GM18867 (cell line): ENCODE data around the gene DRAP1.

Source experiments
- ATAC-seq: cut with Tn5 transposase; IDR thresholded peaks from one replicate; pipeline ENCODE4 v1.9.1; 2021; ENCODE audit warnings: mild to moderate bottlenecking, moderate library complexity; ENCODE audit not compliant: unreplicated experiment

Gene DRAP1

DNA sequence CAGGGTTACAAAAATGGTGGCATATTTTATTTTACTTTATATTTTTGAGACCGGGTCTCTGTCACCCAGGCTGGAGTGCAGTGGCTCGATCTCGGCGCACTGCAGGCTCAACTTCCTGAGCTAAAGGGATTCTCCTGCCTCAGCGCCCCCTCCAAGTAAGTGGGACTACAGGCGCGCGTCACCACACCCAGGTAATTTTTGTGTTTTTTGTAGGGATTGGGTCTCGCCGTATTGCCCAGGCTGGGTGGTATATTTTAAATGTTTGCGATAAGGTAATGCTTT lies 18.4 kb upstream of the DRAP1 start:
- no peak for ATAC-seq

DNA sequence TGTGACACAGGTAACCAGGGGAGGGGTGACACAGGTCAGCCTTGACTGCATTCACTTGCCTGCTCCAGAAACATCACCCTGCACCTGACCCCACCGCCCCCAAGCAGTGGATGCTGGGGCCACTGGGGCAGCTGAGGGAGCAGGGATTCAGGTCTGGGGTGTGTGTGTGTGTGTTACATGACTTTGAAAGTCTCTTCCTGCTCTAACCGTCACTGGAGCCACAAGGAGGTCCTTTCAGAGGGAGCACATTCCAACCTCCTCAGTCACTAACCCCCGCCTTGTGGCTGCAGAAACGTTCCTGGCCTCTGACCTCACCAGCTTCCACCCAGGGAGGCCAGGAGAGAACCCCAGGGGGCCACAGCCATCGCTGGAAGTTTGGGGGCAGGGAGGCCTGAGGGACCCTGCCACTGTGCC lies 16.2 kb upstream of the DRAP1 start:
- no peak for ATAC-seq

DNA sequence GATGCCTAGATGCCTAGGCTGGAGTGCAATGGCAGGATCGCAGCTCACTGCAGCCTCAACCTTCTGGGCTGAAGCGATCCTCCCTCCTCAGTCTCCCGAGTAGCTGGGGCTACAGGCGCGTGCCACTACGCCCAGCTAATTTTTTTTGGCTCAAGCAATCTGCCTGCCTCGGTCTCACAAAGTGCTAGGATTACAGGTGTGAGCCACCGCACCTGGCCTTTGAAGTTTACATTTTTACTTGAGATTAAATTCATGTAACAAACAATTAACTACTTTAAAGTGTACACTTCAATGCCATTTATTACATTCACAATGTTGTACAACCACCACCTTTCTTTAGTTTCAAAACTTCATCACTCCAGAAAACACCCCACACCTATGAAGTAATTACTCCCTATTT lies 15.5 kb upstream of the DRAP1 start:
- ATAC-seq = no peak

DNA sequence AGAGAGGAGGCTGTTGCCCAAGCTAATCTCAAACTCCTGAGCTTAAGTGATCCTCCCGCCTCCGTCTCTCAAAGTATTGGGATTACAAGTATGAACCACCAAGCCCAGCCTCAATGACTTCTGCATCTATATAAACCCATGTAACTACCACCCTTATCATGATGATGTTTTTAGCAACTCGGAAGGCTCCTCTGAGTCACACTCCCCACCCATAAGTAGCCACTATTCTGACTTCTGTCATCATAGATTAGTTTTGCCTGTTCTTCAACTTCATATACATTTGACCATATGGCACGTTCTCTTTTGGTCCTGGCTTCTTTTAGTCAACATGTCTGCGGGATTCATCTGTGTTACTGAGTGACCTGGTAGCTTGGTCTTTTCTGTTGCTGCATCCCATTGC lies 12.6 kb upstream of the DRAP1 start:
- ATAC-seq = no peak

DNA sequence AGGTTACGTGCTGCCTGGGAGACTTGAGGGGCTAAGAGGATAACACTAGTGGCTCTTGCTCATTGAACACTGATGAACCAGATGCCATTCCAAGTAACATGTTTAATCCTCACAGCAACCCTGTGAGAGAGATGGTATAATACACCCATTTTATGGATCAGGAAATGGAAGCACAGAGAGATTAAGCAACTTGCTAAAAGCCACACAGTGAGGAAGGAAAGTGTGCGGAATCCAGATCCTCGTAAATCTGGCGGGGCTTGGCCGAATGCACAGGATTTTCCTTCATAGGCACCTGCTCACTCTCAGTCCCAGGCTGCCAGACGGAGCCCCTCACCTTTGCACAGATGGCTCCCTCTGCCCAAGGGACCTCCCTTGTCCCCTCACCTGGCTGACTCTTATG lies 11.3 kb upstream of the DRAP1 start:
- no peak for ATAC-seq

DNA sequence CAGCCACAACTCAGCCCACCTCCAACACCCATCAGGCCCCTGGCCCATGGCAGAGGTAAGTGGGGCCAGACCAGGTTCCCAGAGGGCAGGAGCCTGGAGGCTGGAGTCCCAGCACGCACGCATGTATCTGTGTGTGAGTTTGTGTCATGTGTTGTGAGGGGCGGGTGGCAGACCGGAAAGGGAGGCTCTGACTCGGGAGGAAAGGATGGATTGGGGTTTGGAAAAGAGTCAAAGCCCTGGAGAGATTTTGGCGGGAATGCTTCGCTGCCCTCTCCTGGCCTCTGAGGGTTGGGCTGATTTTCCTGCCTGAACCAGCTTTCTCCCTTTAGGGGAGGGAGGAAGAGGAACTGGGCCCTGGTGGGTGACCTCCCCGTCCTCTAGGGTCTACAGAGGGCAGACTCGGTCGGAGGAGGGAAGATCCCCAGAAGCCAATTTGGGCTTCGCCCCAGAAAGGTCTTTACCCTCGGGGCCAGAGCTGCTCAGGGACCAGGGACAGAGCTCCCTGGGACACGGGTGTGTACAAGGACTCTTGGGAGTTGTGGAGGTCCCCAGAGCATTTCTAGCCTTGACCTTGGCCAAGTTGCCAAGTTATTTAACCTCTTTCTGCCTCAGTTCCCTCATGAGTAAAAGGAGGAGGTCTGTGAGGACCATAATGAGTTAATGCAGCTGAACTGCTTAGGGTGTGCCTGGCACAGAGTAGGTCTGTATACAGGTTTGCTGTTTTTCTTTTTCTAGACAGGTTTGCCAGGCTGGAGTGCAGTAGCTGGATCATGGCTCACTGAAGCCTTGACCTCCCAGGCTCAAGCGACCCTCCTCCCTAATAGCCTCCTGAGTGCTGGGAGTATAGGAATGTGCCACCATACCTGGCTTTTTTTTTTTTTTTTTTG lies 7.3 kb upstream of the DRAP1 start:
- no peak for ATAC-seq

DNA sequence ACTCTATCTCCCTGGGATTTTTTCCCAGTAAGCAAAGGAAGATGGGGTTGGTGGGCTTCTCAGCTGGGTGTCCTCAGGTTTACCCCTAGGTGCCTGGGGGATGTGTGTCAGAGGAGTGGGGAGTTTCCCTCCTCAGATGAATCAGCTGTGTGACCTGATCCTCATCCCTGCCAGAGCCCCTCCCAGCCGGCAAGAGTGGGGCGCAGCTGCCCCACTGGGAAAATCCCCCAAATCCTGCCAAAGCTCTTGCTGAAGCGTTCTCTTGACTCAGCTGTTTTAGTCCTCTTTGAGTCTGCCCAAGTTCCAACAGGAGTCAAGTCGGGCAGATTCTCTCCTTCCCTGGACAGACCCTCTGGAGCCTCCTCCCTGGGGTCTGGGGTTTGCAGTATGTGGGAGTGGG lies 6.4 kb upstream of the DRAP1 start:
- ATAC-seq = no peak

DNA sequence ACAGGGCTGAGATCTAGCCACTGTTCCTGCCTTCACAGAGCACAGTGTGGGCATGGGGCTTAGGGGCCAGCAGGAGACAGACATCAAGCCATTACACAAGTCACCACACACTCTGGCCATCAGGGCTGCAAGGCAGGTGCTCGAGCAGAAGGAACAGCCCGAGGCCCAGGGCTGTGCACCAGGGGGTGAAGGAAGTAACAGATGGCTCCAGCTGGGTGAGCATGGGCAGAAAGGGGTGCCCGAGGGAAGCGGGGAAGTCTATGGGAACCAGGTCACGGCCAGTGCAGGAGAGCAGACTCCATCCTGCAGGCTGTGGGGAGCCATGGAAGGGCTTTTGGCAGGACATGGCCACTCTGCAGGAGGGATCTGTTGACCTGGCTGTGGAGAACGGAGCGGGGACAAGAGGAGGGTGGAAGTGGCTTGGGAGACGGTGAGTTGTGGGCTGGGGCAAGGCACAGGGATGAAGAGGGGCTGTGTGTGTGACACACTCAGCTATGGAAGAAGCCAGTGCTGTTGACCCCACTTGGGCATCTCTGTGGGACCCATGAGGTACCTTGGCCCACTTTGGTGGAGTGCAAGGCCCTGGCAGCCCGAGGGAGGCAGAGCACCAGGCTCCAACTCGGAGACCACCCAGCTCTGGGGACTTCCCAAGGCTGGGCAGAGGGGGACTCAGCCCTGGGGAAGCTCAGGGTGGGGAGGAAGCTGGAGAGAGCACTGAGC lies 4.0 kb upstream of the DRAP1 start:
- ATAC-seq = no peak

DNA sequence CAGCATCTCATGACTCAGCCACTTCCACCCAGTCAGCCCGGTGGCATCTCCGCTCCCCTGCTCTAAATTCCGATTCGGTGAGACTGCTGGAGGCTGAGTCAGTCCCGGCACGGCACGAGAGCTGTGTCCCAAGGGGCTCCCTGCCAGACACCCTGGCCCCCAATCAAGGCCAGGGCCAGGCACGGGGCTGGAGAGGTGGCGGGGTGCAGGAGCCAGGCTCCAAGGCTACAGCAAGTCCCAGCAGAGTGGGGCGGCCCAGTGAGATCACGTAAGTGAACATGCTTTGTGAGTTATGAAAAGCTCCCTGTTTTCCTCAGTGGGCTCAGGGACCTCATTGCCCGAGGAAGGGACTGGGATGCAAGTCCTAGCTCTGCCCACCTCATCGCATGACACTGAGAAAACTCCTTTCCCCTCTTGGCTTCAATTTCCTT lies 3.4 kb upstream of the DRAP1 start:
- ATAC-seq = no peak

DNA sequence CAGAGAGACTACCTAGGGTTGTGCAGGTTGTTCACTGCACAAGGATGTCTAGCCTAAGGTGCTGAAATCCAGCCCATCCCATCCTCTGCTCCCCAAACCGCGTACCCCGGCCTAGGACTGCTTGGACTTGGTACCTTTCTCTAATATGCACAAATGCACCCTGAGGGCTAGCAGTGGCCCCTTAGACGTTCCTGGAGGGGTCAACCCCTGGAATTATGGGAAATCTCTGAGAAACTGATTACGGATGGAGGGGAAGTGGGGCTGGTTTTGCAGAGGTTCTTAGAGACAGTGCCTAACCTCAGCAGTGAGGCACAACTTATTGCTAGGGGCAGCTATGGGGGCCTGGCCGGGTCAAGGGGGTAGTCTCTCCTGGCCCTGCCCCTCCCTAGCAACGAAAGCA lies 2.8 kb upstream of the DRAP1 start:
- ATAC-seq = no peak

DNA sequence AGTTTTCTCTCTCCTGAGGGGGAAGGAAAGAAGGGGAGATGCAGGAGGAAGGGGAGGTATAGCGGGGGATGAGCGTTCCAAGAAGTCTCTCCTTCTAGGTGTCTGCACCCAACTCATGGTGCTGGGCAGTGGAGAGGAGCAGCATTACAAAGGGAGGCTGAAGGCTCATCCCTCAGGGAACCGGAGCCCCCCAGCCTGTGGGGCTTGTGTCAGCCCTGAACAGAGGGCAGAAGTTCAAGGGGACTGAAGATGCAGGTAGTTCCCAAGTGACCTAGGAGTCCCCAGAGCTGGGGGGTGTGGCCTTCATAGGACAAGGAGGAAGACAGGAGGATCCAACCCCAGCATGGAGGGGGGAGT lies 2.2 kb upstream of the DRAP1 start:
- ATAC-seq = no peak

DNA sequence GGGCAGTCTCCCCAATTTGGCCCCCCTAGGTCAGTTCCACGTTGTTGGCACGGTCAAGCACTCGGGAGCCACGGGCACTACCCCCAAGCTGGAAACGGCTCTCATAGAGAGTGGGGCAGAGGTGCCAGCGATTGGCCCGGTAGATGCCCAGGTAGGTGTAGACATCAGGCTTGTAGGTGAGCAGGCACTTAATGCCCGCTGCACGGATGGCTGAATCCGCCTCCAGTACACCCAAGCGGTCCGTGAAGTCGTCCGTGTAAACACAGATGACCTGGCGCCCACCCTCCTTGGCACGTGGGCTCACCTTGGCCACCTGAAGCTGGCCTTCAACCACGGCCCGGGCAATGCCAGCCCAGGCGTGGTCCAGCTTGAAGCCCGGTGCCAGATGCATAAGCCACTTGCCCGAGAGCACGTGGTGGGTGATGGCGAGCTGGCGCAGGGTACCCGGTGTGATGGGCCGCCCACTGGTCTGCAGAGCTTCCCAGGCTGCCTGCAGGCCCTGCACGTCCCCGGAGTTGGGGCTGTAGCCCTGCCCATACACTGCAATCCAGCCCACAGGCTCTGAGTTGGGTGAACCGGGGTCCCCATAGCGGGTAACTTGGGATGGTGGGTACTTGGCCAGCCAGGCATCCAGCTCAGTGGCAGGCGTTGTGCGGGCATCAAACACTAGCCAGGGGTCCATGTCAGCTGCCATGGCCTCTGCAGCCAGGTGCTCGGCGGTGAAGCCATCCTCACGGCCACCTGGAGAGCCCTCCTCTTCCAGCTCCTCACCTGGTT lies 1.6 kb upstream of the DRAP1 start:
- no peak for ATAC-seq

DNA sequence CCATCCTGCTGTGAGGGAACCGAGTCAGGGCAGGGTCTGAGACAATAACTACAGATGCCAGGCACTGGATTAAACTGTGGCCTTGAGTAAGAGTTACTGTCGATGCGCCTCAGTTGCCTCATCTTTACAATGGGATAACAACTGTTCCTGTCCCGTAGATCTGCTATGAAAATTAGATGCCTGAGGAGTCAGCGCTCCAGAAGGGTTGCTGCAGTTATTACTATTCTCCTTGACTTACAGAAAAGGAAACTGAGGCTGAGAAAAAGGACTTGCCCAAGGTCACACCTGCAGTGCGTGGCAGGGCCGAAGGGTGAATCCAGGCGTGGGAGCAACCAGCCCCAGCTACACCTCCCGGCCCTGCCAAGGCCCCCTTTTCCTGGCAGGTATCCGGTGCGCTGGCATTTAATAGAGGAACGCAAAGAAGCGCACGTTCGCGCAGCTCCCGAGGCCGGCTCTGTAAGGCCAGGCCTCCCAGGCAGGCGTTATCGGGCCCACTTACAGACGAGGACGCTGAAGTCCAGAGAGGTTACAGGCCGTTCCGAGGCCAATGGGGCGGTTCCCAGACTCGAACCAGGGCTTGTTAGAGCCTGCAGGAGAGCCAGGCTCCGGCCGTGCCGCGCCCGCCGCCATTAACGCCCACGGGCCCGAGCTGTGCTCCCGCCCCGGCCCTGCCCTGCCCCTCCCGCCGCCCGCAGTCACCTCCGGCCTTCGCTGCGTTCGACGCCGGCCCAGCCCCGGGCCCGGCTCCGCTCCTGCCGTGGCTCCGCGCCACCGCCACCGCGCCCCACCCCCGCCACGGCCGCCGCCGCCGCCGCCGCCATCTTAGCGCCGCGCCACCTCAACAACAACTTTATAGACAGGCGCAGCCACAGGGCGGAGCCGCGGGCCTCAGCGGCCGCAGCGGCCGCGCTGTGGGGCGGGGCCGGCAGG lies 750 bp upstream of the DRAP1 start, which contains the start of gene C11orf68:
Gene C11orf68 (minus strand): TSS at position 852 of the 930 bp plus-strand sequence. CDS start 31 bp downstream, at position 821.
- peak; percentile 53 for ATAC-seq

DNA sequence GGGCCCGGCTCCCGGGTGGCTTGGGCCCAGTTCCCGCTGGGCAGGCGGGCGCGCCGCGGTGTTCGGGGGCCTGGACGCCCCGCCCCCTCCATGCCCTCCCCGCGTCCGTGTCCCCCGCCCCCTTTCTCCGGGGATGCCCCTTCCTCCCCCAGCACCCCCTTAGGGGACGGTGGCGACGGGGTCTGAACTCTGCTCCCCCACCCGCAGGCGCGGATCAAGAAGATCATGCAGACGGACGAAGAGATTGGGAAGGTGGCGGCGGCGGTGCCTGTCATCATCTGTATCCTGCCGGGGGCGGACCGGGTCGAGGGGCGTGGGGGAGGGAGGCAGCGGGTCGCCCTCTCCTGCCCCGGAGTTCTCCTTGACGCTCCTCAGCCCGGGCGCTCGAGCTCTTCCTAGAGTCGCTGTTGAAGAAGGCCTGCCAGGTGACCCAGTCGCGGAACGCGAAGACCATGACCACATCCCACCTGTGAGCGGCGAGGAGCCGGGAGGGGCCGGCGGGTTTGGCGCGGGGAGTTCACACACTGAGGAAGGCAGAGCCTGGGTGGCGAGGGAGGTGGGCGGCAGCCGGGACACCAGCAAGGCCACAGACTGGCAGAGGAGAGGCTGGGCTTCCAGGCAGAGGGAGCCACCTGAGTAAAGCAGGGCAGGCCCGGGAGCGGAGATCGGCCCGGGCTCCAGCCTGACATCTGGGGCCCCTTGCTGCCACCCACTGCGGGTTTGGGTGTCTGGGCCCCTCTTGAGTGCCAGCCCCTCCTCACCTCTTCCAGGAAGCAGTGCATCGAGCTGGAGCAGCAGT lies 546 bp downstream of the DRAP1 start:
- peak; percentile 36 for ATAC-seq

DNA sequence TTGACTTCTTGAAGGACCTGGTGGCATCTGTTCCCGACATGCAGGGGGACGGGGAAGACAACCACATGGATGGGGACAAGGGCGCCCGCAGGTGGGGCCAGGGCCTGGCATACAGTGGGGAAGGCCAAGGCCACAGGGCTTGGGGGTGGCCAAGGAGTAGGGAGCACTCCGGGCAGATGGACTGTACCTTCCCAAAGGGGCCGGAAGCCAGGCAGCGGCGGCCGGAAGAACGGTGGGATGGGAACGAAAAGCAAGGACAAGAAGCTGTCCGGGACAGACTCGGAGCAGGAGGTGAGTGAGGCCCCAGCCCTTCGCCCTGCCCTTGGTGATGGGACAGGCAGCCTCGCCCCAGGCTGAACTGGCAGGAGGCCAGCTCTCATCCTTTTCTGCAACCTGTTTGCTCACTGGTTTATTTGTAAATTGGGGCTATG lies 1.2 kb downstream of the DRAP1 start:
- no peak for ATAC-seq

DNA sequence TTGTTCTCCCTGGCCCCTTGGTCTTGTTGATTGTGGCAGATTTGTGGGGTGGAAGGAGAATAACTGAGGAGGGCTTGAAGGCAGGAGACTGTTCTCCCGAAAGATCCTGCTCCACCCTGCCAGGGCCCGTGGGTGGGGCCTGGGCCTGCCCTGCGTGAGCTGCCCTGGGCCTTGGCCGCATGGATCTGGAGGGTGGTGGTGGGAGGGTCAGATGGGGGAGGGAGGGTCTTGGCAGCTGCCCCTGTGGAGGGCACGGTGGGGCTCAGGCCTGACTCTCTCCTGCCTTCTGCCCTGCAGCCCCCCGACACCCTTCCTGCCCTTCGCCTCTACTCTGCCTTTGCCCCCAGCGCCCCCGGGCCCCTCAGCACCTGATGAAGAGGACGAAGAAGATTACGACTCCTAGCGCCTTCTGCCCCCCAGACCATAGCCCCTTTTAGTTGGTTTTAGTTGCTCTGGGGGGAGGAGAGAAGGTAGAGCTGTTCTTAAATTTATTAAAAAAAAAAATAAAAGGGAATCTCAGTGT lies 1.9 kb downstream of the DRAP1 start:
- ATAC-seq = no peak

DNA sequence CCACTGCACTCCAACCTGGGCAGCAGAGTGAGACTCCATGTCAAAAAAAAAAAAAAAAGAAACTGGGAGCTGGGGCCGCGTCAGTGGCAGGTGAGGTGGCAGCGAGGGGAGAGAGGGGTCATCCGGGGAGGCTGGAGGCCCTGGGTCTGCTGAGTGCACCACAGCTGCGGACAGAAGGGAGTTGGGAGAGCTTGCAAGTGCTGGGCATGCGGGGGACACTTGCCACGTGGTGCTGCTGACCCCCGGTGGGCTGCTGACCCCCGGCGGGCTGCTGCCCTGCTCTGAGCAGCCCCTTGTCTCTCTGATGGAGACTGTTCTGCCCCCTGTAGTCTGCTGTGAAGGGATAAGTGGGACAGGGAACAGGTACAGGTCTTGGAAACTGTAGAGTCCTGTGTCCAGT lies 2.6 kb downstream of the DRAP1 start:
- ATAC-seq = no peak

DNA sequence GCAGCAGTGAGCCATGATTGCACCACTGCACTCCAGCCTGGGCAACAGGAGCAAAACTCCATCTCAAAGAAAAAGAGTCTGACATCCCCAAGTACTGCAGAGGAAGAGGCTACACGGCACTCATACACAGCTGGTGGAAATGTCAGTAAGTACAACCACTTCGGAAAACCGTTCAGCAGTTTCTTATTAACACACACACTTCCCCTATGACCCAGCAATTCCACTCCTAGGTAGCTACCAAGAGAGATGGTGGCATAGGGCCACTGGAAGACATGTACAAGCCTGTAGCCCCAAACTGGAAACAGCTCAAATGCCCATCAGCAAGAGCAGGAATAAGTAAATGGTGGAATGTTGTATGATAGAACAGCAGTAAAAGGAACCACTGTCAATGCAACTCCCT lies 3.3 kb downstream of the DRAP1 start:
- ATAC-seq = no peak

DNA sequence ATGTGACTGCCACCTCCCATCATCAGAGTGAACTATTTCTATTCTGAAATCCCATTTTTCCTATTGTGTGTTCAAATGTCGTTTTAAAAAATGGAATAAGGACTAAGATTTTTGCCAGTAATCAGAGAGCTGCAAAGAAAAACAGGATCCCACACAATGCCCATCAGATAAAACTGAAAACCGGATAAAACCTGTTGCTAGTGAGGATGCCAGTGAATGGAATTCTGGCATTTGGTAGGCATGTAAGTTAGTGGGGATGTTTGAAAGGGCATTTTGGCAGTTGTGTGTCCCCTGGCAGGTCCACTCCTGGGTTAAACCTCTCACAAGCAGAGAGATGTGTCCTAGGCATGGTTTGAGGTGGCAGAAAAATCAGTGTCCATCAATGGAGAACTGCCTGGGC lies 6.2 kb downstream of the DRAP1 start:
- ATAC-seq = no peak
